Measurements from ENCODE around the gene GPX7.

GPX7 gene

GRCh38 chr1:52588535-52588934 lies 13.6 kb upstream of the GPX7 start:
- TF ChIP-seq CTCF (conservative IDR thresholded peaks at IDR 0.05): no peak
- TF ChIP-seq ZFX (IDR thresholded peaks at IDR 0.05): no peak
- no peak overlapping the region for H3K27ac ChIP-seq

- TF ChIP-seq CTCF (conservative IDR thresholded peaks at IDR 0.05): no peak
- no peak for TF ChIP-seq ZFX (IDR thresholded peaks at IDR 0.05)
Observed at GRCh38 chr1:52590266-52590665, 11.9 kb upstream of the GPX7 start.

GRCh38 chr1:52592637-52593323 lies 9.4 kb upstream of the GPX7 start:
- no peak overlapping the region for H3K27ac ChIP-seq
- no peak for TF ChIP-seq CTCF (conservative IDR thresholded peaks at IDR 0.05)

More at GRCh38 chr1:52590266-52590665, 11.9 kb upstream of the GPX7 start:
- no peak overlapping the region for H3K27ac ChIP-seq

- TF ChIP-seq ZFX (IDR thresholded peaks at IDR 0.05) (no peak), CTCF (conservative IDR thresholded peaks at IDR 0.05) (no peak)
- no peak overlapping the region for H3K27ac ChIP-seq
Observed at GRCh38 chr1:52593495-52593894, 8.7 kb upstream of the GPX7 start.

GRCh38 chr1:52595061-52595460 lies 7.1 kb upstream of the GPX7 start:
- H3K27ac ChIP-seq: no peak overlapping the region
- no peak for TF ChIP-seq CTCF (conservative IDR thresholded peaks at IDR 0.05)
- no peak for TF ChIP-seq ZFX (IDR thresholded peaks at IDR 0.05)

GRCh38 chr1:52597912-52598311 lies 4.3 kb upstream of the GPX7 start:
- TF ChIP-seq CTCF (conservative IDR thresholded peaks at IDR 0.05): no peak
- TF ChIP-seq ZFX (IDR thresholded peaks at IDR 0.05): no peak
- no peak overlapping the region for H3K27ac ChIP-seq

- TF ChIP-seq CTCF (conservative IDR thresholded peaks at IDR 0.05) (no peak), ZFX (IDR thresholded peaks at IDR 0.05) (no peak)
- no peak overlapping the region for H3K27ac ChIP-seq
Observed at GRCh38 chr1:52598729-52599128, 3.4 kb upstream of the GPX7 start.
